NCI-H524 treated with DMSO at 0.1 percent for 48 hours (cell line): ENCODE results near the gene AUTS2.

ENCODE experiments used
- DNase-seq: peaks from one replicate; lab custom pipeline; 2025; lab: John Stamatoyannopoulos, UW

Gene AUTS2

GRCh38 chr7:69939317-69939716 is 341.0 kb downstream of the AUTS2 start:
- no peak for DNase-seq

GRCh38 chr7:69941077-69941651 is 342.9 kb downstream of the AUTS2 start:
- no peak for DNase-seq

GRCh38 chr7:69942573-69942972 is 344.3 kb downstream of the AUTS2 start:
- DNase-seq = no peak

- DNase-seq = peak; percentile 59
Observed at GRCh38 chr7:69946901-69947300, 348.6 kb downstream of the AUTS2 start.

GRCh38 chr7:69947998-69948397 is 349.7 kb downstream of the AUTS2 start:
- peak; percentile 53 for DNase-seq

GRCh38 chr7:69949122-69949521 is 350.8 kb downstream of the AUTS2 start:
- DNase-seq = no peak

- DNase-seq = no peak
Observed at GRCh38 chr7:69951458-69951857, 353.2 kb downstream of the AUTS2 start.

GRCh38 chr7:69953136-69954067 is 355.1 kb downstream of the AUTS2 start:
- peak; percentile 89 for DNase-seq

- DNase-seq = no peak
Observed at GRCh38 chr7:69956541-69956940, 358.3 kb downstream of the AUTS2 start.

GRCh38 chr7:69957661-69958060 is 359.4 kb downstream of the AUTS2 start:
- no peak for DNase-seq

- DNase-seq = no peak
Observed at GRCh38 chr7:69959789-69960499, 361.7 kb downstream of the AUTS2 start.

GRCh38 chr7:69961436-69961835 is 363.2 kb downstream of the AUTS2 start:
- no peak for DNase-seq

GRCh38 chr7:69962186-69963065 is 364.2 kb downstream of the AUTS2 start:
- no peak for DNase-seq

- DNase-seq = no peak
Observed at GRCh38 chr7:69963393-69963792, 365.1 kb downstream of the AUTS2 start.

- no peak for DNase-seq
Observed at GRCh38 chr7:69966766-69967591, 368.7 kb downstream of the AUTS2 start.

GRCh38 chr7:69967689-69968450 is 369.6 kb downstream of the AUTS2 start:
- DNase-seq = no peak

GRCh38 chr7:69968969-69969556 is 370.8 kb downstream of the AUTS2 start:
- DNase-seq = no peak

GRCh38 chr7:69981646-69982045 is 383.4 kb downstream of the AUTS2 start:
- DNase-seq = no peak

GRCh38 chr7:69982197-69982596 is 383.9 kb downstream of the AUTS2 start:
- DNase-seq = no peak

GRCh38 chr7:69989551-69989950 is 391.3 kb downstream of the AUTS2 start:
- no peak for DNase-seq
